ENCODE results near the gene AKT2.
"Not testable (repeated sequence)": the region's sequence is repeated elsewhere in the genome, so short reads cannot be mapped to it uniquely, and the experiment has no call there.

The AKT2 gene

GRCh38 chr19:40233811-40234389 is 51.2 kb downstream of the AKT2 start:
- DNase-seq, result no peak

GRCh38 chr19:40232949-40233810 is 52.0 kb downstream of the AKT2 start:
- DNase-seq, result no peak

GRCh38 chr19:40232479-40232878 is 52.7 kb downstream of the AKT2 start:
- no peak for DNase-seq

- no peak for DNase-seq
Measured at GRCh38 chr19:40231544-40232424, 53.4 kb downstream of the AKT2 start.

- no peak for DNase-seq
Measured at GRCh38 chr19:40231057-40231456, 54.1 kb downstream of the AKT2 start.

- no peak for DNase-seq
Measured at GRCh38 chr19:40229926-40230417, 55.2 kb downstream of the AKT2 start.

GRCh38 chr19:40229484-40229883 is 55.7 kb downstream of the AKT2 start:
- DNase-seq, result no peak

- no peak for DNase-seq
Measured at GRCh38 chr19:40228863-40229262, 56.3 kb downstream of the AKT2 start.

- no peak for DNase-seq
Measured at GRCh38 chr19:40228346-40228745, 56.8 kb downstream of the AKT2 start.

- no peak for DNase-seq
Measured at GRCh38 chr19:40225440-40226305, 59.5 kb downstream of the AKT2 start.

- DNase-seq, result no peak
Measured at GRCh38 chr19:40224342-40225150, 60.6 kb downstream of the AKT2 start.

GRCh38 chr19:40223135-40223822 is 61.9 kb downstream of the AKT2 start:
- peak; percentile 28 for DNase-seq

GRCh38 chr19:40221858-40222619 is 63.1 kb downstream of the AKT2 start:
- DNase-seq, result peak; percentile 67

GRCh38 chr19:40220674-40221073 is 64.5 kb downstream of the AKT2 start:
- no peak for DNase-seq

GRCh38 chr19:40219721-40220276 is 65.3 kb downstream of the AKT2 start:
- no peak for DNase-seq

GRCh38 chr19:40219029-40219428 is 66.1 kb downstream of the AKT2 start:
- not testable (repeated sequence) for DNase-seq

- peak; percentile 37 for DNase-seq
Measured at GRCh38 chr19:40217934-40218890, 66.9 kb downstream of the AKT2 start, which contains the start of gene TTC9B. TSS of gene TTC9B (minus strand) at chr19:40218384. CDS start at chr19:40218381, 3 bp downstream.

Data from T-helper 9 cell (primary cell).